ENCODE results near the gene ASPSCR1. TPM values are rescaled to one million over a fixed set of nuclear protein-coding genes. Genes with fewer than 3 reads are reported as not detected.

ASPSCR1 gene
- total RNA-seq, 1 experiment from 2014 or later: 59.2 TPM

DNA sequence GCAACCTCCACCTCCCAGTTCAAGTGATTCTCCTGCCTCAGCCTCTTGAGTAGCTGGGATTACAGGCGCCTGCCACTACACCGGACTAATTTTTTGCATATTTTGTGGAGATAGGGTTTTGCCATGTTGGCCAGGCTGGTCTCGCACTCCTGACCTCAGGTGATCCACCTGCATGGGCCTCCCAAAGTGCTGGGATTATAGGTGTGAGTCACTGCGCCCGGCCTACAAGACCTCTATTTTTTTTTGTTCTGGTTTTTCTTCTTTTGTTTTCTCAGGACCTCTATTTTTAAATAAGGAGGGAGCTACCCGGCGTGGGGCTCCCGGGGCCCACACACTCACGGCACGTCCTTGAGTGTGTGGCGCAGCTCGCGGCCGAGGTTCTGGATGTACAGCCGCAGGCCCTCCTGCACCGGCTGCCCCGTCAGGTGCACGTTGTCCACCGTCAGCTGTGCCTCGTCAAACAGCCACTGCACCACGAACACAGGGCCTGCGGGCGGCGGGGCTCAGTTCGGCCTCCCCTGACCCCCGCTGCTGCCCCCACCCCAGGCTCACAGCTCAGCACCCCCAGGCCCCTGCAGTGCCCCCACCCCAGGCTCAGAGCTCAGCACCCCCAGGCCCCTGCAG lies 22.3 kb upstream of the ASPSCR1 start:
- H3K4me1 ChIP-seq: peaks cover 32% of the 10 kb centered on the region
- ChIA-PET POLR2A (no interaction called here), CTCF (interaction anchor here (0.6 to 1.8 kb wide), 3 partner anchors 12 to 67 kb away, joined by 5 read pairs; partner anchors contain the start of genes CENPX and LRRC45)
- TF ChIP-seq, protein P1, sequence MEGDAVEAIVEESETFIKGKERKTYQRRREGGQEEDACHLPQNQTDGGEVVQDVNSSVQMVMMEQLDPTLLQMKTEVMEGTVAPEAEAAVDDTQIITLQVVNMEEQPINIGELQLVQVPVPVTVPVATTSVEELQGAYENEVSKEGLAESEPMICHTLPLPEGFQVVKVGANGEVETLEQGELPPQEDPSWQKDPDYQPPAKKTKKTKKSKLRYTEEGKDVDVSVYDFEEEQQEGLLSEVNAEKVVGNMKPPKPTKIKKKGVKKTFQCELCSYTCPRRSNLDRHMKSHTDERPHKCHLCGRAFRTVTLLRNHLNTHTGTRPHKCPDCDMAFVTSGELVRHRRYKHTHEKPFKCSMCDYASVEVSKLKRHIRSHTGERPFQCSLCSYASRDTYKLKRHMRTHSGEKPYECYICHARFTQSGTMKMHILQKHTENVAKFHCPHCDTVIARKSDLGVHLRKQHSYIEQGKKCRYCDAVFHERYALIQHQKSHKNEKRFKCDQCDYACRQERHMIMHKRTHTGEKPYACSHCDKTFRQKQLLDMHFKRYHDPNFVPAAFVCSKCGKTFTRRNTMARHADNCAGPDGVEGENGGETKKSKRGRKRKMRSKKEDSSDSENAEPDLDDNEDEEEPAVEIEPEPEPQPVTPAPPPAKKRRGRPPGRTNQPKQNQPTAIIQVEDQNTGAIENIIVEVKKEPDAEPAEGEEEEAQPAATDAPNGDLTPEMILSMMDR (IDR thresholded peaks at IDR 0.05; ENCODE audit: insufficient read depth in 1 of 2, low read depth in 1 of 2, low read length in 1 of 2, severe bottlenecking in 1 of 2, unreplicated experiment in 1 of 2): no peak
- no peaks in the 10 kb centered on the region for H3K27me3 ChIP-seq (replicated peaks; ENCODE audit: control insufficient read depth, insufficient read depth, low read length)
- Mint-ChIP-seq H3K9me3 (ENCODE audit: unreplicated experiment) (no peaks in the 10 kb centered on the region), H3K36me3 (ENCODE audit: insufficient read depth, unreplicated experiment) (peaks cover 15% of the 10 kb centered on the region), H3K27ac (ENCODE audit: unreplicated experiment) (no peak overlapping the region), H3K27me3 (ENCODE audit: insufficient read depth, unreplicated experiment) (no peaks in the 10 kb centered on the region), H3K4me3 (ENCODE audit: unreplicated experiment) (no peak overlapping the region), H3K4me1 (ENCODE audit: low read depth, unreplicated experiment) (peaks cover 6% of the 10 kb centered on the region)
- DNase-seq: no peak
- intact Hi-C loops (cut with micrococcal nuclease; ENCODE audit: unreplicated experiment): no loop called here
- H3K9me3 ChIP-seq: no peaks in the 10 kb centered on the region
- no peak overlapping the region for H3K4me3 ChIP-seq (ENCODE audit: low read depth, low read length)
- no TSS peak for BruUV-seq (replicated peaks)
- H3K36me3 ChIP-seq (ENCODE audit: control insufficient read depth, insufficient read depth, low read length): no peaks in the 10 kb centered on the region

DNA sequence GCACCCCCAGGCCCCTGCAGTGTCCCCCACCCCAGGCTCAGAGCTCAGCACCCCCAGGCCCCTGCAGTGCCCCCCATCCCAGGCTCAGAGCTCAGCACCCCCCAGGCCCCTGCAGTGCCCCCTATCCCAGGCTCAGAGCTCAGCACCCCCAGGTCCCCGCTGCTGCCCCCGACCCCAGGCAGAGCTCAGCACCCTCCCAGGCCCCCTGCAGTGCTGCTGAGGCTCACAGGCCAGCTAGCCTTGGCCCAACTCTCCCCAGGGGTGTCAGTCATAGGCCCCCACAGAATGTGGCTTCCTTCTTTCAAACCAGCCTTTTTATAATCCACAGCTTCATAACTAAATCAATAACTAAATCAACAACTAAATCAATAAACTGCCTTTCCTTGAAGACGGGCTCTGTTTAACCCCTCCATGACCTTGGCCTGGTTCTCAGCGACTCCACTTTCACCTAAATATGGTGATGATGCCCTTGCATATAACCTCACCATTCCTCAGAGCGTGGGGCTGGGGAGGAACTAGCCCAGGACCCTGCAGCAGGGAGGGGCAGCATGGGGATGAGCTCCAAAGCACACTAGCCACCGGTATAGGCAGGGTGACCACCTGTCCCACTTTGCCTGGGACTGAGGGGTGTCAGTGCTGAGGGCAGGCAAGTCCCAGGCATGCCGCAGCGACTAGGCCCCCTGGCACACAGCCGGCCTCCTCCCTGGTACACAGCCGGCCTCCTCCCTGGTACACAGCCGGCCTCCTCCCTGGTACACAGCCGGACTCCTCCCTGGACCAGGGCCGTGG lies 21.5 kb upstream of the ASPSCR1 start:
- CTCF ChIA-PET: interaction anchor here (0.6 to 1.8 kb wide), 3 partner anchors 12 to 67 kb away, joined by 5 read pairs; partner anchors contain the start of genes CENPX and LRRC45
- 0 out of 2 replicates have a peak, but pooled peaks cover 1% of the 10 kb centered on the region for H3K27me3 ChIP-seq (replicated peaks; ENCODE audit: control insufficient read depth, insufficient read depth, low read length)

More for the DNA sequence above, 21.5 kb upstream of the ASPSCR1 start:
- peaks cover 37% of the 10 kb centered on the region for H3K4me1 ChIP-seq
- Mint-ChIP-seq H3K27ac (ENCODE audit: unreplicated experiment) (no peak overlapping the region), H3K4me3 (ENCODE audit: unreplicated experiment) (no peak overlapping the region), H3K27me3 (ENCODE audit: insufficient read depth, unreplicated experiment) (no peaks in the 10 kb centered on the region), H3K4me1 (ENCODE audit: low read depth, unreplicated experiment) (peaks cover 6% of the 10 kb centered on the region), H3K36me3 (ENCODE audit: insufficient read depth, unreplicated experiment) (peaks cover 15% of the 10 kb centered on the region), H3K9me3 (ENCODE audit: unreplicated experiment) (no peaks in the 10 kb centered on the region)
- no peak overlapping the region for H3K4me3 ChIP-seq (ENCODE audit: low read depth, low read length)
- no peaks in the 10 kb centered on the region for H3K36me3 ChIP-seq (ENCODE audit: control insufficient read depth, insufficient read depth, low read length)
- H3K9me3 ChIP-seq: no peaks in the 10 kb centered on the region
- POLR2A ChIA-PET: no interaction called here
- no peak for DNase-seq
- intact Hi-C loops (cut with micrococcal nuclease; ENCODE audit: unreplicated experiment): no loop called here
- TF ChIP-seq, protein P1 (IDR thresholded peaks at IDR 0.05; ENCODE audit: insufficient read depth in 1 of 2, low read depth in 1 of 2, low read length in 1 of 2, severe bottlenecking in 1 of 2, unreplicated experiment in 1 of 2): no peak
- BruUV-seq (replicated peaks): no TSS peak
